ENCODE measurements around the gene ZNF213. TPM values are rescaled to one million over a fixed set of nuclear protein-coding genes. Genes with fewer than 3 reads are reported as not detected.
"Not testable (repeated sequence)": the region's sequence is repeated elsewhere in the genome, so short reads cannot be mapped to it uniquely, and the experiment has no call there.

The ZNF213 gene
- total RNA-seq, 1 donor from 2014 or later = 13.4 TPM

DNA sequence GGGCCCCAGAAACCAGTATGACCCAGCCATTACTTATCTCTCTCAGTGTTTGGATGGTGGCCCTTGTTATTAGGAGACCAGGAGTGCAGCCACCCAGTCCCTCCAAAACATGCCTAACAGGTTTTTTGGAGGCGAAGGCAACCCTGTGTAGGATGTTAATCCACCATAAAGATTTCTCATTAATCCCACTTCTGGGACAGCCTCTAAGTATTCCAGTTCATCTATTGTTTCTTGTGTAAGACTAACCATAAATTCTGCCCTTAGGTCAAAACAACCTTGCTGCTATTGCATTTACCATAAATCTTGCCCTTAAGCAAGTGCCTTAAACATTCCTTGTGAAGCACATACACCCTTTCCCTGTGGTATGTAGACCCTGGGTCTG, 31.7 kb downstream of the ZNF213 start:
- TF ChIP-seq, protein P1, sequence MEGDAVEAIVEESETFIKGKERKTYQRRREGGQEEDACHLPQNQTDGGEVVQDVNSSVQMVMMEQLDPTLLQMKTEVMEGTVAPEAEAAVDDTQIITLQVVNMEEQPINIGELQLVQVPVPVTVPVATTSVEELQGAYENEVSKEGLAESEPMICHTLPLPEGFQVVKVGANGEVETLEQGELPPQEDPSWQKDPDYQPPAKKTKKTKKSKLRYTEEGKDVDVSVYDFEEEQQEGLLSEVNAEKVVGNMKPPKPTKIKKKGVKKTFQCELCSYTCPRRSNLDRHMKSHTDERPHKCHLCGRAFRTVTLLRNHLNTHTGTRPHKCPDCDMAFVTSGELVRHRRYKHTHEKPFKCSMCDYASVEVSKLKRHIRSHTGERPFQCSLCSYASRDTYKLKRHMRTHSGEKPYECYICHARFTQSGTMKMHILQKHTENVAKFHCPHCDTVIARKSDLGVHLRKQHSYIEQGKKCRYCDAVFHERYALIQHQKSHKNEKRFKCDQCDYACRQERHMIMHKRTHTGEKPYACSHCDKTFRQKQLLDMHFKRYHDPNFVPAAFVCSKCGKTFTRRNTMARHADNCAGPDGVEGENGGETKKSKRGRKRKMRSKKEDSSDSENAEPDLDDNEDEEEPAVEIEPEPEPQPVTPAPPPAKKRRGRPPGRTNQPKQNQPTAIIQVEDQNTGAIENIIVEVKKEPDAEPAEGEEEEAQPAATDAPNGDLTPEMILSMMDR (IDR thresholded peaks at IDR 0.05; ENCODE audit: unreplicated experiment) = no peak
- H3K27me3 Mint-ChIP-seq = peaks cover 58% of the 10 kb centered on the region
- H3K9me3 Mint-ChIP-seq (ENCODE audit: low read depth) = no peaks in the 10 kb centered on the region
- no peak overlapping the region for H3K4me3 Mint-ChIP-seq (ENCODE audit: low read depth)
- DNase-seq (ENCODE audit: low spot score, unreplicated experiment) = no peak
- no peaks in the 10 kb centered on the region for H3K36me3 Mint-ChIP-seq (ENCODE audit: insufficient read depth)
- no peaks in the 10 kb centered on the region for H3K4me1 Mint-ChIP-seq (ENCODE audit: low read depth)
- H3K27ac Mint-ChIP-seq = no peak overlapping the region

DNA sequence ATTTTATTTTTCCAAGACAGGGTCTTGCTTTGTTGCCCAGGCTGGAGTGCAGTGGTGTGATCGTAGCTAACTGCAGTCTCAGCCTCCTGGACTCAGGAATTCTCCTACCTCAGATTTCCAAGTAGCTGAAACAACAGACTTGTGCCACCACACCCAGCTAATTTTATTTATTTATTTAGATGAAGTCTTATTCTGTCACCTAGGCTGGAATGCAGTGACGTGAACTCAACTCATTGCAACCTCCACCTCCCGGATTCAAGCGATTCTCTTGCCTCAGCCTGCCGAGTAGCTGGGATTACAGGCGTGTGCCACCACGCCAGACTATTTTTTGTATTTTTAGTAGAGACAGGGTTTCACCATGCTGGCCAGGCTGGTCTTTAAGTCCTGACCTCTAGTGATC, 33.9 kb downstream of the ZNF213 start:
- not testable (repeated sequence) for H3K4me1 Mint-ChIP-seq (ENCODE audit: low read depth); H3K9me3 Mint-ChIP-seq (ENCODE audit: low read depth); H3K4me3 Mint-ChIP-seq (ENCODE audit: low read depth); H3K27ac Mint-ChIP-seq; H3K36me3 Mint-ChIP-seq (ENCODE audit: insufficient read depth); DNase-seq (ENCODE audit: low spot score, unreplicated experiment)
- H3K27me3 Mint-ChIP-seq = peaks cover 67% of the 10 kb centered on the region

- H3K4me1 Mint-ChIP-seq (ENCODE audit: low read depth) = peaks cover 3% of the 10 kb centered on the region
- TF ChIP-seq, protein P1 (IDR thresholded peaks at IDR 0.05; ENCODE audit: unreplicated experiment) = no peak
- no peak for DNase-seq (ENCODE audit: low spot score, unreplicated experiment)
- no peaks in the 10 kb centered on the region for H3K9me3 Mint-ChIP-seq (ENCODE audit: low read depth)
- H3K27me3 Mint-ChIP-seq = peaks cover 80% of the 10 kb centered on the region
- no peak overlapping the region for H3K4me3 Mint-ChIP-seq (ENCODE audit: low read depth)
- H3K36me3 Mint-ChIP-seq (ENCODE audit: insufficient read depth) = no peaks in the 10 kb centered on the region
- no peak overlapping the region for H3K27ac Mint-ChIP-seq
Observed at GRCh38 chr16:3170440-3171180, 35.8 kb downstream of the ZNF213 start.

DNA sequence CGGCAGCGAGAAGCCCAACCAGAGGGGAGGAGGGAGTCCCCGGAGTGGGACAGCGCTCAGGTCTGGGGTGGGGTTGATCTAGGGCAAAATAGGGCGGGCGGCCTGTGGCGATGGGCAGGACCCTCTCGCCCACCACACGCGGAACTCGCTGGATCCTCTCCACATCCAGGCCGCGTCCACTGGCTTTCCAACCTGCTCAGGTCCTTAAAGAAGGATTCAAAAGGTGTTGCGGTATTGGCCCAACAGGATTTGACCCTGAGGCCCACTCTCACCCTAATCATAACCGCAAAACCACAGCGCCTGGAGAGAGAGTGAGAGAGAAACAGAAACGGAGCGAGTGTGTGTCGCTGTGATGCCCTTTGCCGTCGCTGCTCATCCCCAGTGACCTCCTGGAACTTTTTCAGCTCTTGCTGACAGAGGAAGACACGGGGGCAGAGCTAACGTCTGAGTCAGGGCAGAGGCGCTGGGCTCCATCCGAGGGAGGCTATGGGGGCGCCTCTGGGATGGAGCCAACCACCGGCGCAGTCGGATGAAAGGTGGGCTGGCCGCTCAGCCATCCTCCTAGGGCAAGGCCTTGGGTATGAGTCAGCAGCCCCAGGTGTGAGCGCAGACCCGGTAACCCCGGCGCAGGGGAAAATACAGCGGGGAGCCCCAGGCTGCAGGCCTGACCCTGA, 36.5 kb downstream of the ZNF213 start:
- DNase-seq (ENCODE audit: low spot score, unreplicated experiment) = no peak
- H3K27me3 Mint-ChIP-seq = peaks cover 87% of the 10 kb centered on the region
- H3K27ac Mint-ChIP-seq = no peak overlapping the region
- TF ChIP-seq, protein P1 (IDR thresholded peaks at IDR 0.05; ENCODE audit: unreplicated experiment) = no peak
- no peaks in the 10 kb centered on the region for H3K36me3 Mint-ChIP-seq (ENCODE audit: insufficient read depth)
- no peaks in the 10 kb centered on the region for H3K9me3 Mint-ChIP-seq (ENCODE audit: low read depth)
- H3K4me1 Mint-ChIP-seq (ENCODE audit: low read depth) = peaks cover 3% of the 10 kb centered on the region
- H3K4me3 Mint-ChIP-seq (ENCODE audit: low read depth) = no peak overlapping the region

DNA sequence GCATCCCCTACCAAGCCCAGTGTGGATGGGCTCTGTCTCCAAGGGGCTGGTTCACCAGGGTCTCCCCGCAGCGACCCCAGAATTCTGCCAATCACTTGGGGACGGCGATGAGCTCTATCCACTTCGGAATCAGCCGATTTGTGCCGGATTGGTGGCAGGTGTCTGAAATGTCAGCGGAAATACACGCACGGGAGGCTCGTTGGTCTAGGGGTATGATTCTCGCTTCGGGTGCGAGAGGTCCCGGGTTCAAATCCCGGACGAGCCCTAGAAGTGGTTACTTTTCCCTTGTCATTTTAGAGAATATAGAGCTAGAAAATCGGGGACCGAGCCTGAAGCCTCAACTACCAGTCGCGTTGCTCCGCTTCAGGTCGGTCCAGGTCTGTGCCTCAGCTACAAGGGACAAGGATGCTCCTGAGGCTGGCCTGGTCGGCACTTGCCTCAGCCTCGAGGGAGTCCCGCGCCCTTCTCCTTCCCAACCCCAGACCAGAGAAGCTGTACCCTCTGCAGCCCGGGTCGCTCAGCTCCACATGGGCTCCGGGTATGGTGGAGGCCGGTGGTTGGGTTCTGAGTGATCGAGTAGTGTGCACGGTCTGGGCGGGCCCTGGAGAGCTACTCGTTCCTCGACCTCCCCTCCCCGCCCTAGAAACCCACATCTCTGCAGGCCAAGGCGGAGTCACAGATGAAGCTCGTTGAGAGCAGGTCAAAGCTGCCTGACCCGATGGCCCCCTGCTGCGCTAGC, 37.2 kb downstream of the ZNF213 start:
- Mint-ChIP-seq H3K4me1 (ENCODE audit: low read depth) (peaks cover 3% of the 10 kb centered on the region), H3K4me3 (ENCODE audit: low read depth) (no peak overlapping the region), H3K36me3 (ENCODE audit: insufficient read depth) (no peaks in the 10 kb centered on the region), H3K27me3 (peaks cover 87% of the 10 kb centered on the region), H3K9me3 (ENCODE audit: low read depth) (no peaks in the 10 kb centered on the region), H3K27ac (no peak overlapping the region)
- no peak for DNase-seq (ENCODE audit: low spot score, unreplicated experiment)
- TF ChIP-seq, protein P1 (IDR thresholded peaks at IDR 0.05; ENCODE audit: unreplicated experiment) = no peak

Data from progenitor cell of endocrine pancreas (in vitro differentiated cells).